GM18907 (cell line): ENCODE measurements around the gene ACSS1.

Source experiments
- ATAC-seq: cut with Tn5 transposase; IDR thresholded peaks from one replicate; pipeline ENCODE4 v1.9.1; 2021; ENCODE audit warnings: mild to moderate bottlenecking, moderate library complexity; ENCODE audit not compliant: unreplicated experiment

ACSS1 gene

GRCh38 chr20:25033265-25033923, 24.5 kb downstream of the ACSS1 start:
- ATAC-seq: no peak

GRCh38 chr20:25032478-25033264, 25.3 kb downstream of the ACSS1 start:
- no peak for ATAC-seq

GRCh38 chr20:25032065-25032477, 25.9 kb downstream of the ACSS1 start:
- no peak for ATAC-seq

GRCh38 chr20:25031241-25031640, 26.7 kb downstream of the ACSS1 start:
- ATAC-seq: no peak

GRCh38 chr20:25030649-25031207, 27.2 kb downstream of the ACSS1 start:
- ATAC-seq: no peak

GRCh38 chr20:25030007-25030648, 27.8 kb downstream of the ACSS1 start:
- no peak for ATAC-seq

GRCh38 chr20:25025986-25026605, 31.8 kb downstream of the ACSS1 start:
- no peak for ATAC-seq

GRCh38 chr20:25025091-25025861, 32.7 kb downstream of the ACSS1 start:
- no peak for ATAC-seq

- no peak for ATAC-seq
These were observed 33.8 kb downstream of the ACSS1 start for GRCh38 chr20:25024171-25024570.

GRCh38 chr20:25023356-25023755, 34.6 kb downstream of the ACSS1 start:
- no peak for ATAC-seq

- ATAC-seq: no peak
These were observed 35.3 kb downstream of the ACSS1 start for GRCh38 chr20:25022680-25023079.

GRCh38 chr20:25021336-25021735, 36.6 kb downstream of the ACSS1 start:
- ATAC-seq: no peak

- ATAC-seq: no peak
These were observed 37.0 kb downstream of the ACSS1 start for GRCh38 chr20:25020901-25021301.

- no peak for ATAC-seq
These were observed 37.6 kb downstream of the ACSS1 start for GRCh38 chr20:25020345-25020744.

- no peak for ATAC-seq
These were observed 38.4 kb downstream of the ACSS1 start for GRCh38 chr20:25019381-25020155.

- no peak for ATAC-seq
These were observed 39.1 kb downstream of the ACSS1 start for GRCh38 chr20:25018841-25019240.

- no peak for ATAC-seq
These were observed 39.5 kb downstream of the ACSS1 start for GRCh38 chr20:25018425-25018824.

- no peak for ATAC-seq
These were observed 40.6 kb downstream of the ACSS1 start for GRCh38 chr20:25017257-25017803.

GRCh38 chr20:25016471-25016870, 41.5 kb downstream of the ACSS1 start:
- ATAC-seq: no peak
